ENCODE results near the gene VTI1A.

- no peak for TF ChIP-seq CTCF (IDR thresholded peaks at IDR 0.05)
- TF ChIP-seq POLR2A (IDR thresholded peaks at IDR 0.05) = no peak
Observed at GRCh38 chr10:112579578-112579977, 132.6 kb downstream of the VTI1A start.

Data from uterus (tissue), 2 donors.